Neutrophil (primary cell): ENCODE data around the gene HADH.

Experiments used
- H3K27ac ChIP-seq: fragments of 200-600 bp; sonication (generic); 2 replicates; pipeline ENCODE4 v1.5.1; 2016; ENCODE audit warnings: mild to moderate bottlenecking, moderate library complexity
- H3K27me3 ChIP-seq: fragments of 200-600 bp; sonication (generic); 2 replicates; pipeline ENCODE4 v1.6.0; 2016; ENCODE audit warnings: mild to moderate bottlenecking
- H3K36me3 ChIP-seq: fragments of 200-600 bp; sonication (generic); 2 replicates; pipeline ENCODE4 v1.5.1; 2017
- H3K4me1 ChIP-seq, 2 experiments: fragments of 200-600 bp in 1 of 2; sonication (generic) in 1 of 2; 1 replicate in 1 of 2; 2 replicates in 1 of 2; pipeline versions ENCODE4 v1.5.1 to v1.6.1; 2013 to 2016; ENCODE audit warnings: low read depth in 1 of 2, low read length in 1 of 2, mild to moderate bottlenecking in 1 of 2, moderate library complexity in 1 of 2; ENCODE audit not compliant: control insufficient read depth in 1 of 2, insufficient read depth in 1 of 2
- H3K4me3 ChIP-seq, 2 experiments: fragments of 200-600 bp in 1 of 2; sonication (generic) in 1 of 2; 1 replicate in 1 of 2; 2 replicates in 1 of 2; pipeline ENCODE4 v1.5.1; 2013 to 2016; ENCODE audit warnings: low read depth in 1 of 2, low read length in 1 of 2, mild to moderate bottlenecking in 1 of 2, moderate library complexity in 1 of 2
- H3K9me3 ChIP-seq: fragments of 200-600 bp; sonication (generic); 2 replicates; pipeline ENCODE4 v1.5.1; 2016
- TF ChIP-seq, protein P1 (sequence below): fragments of 200-600 bp; sonication (generic); IDR thresholded peaks from 2 replicates; pipeline ENCODE4 v1.5.1; 2016; ENCODE audit warnings: antibody characterized with exemption

Gene HADH

DNA sequence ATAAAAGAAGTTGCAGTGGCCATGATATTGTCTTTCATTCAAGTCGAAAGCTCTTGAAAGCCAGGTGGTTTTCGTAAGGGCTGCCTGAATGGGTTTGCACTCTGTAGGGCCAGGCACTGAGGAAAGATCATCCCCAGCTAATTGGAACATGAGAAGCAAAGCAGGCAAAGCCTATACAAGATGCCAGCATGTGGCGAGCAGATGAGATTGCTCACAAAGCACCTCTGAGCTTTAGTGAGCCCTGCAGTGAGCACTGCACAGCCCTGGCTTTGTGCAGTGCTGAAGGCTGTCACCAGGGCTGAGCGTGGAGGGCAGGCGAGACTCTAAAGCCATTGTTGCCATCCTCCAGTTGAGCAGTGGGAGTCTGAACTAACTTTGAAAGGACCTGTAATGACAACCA is 53.8 kb downstream of the HADH start:
- Histone ChIP-seq H3K4me3 (no peak overlapping the region), H3K27me3 (no peaks in the 10 kb centered on the region), H3K4me1 (no peaks in the 10 kb centered on the region), H3K36me3 (no peaks in the 10 kb centered on the region), H3K27ac (no peak overlapping the region), H3K9me3 (no peaks in the 10 kb centered on the region)
- TF ChIP-seq, protein P1, sequence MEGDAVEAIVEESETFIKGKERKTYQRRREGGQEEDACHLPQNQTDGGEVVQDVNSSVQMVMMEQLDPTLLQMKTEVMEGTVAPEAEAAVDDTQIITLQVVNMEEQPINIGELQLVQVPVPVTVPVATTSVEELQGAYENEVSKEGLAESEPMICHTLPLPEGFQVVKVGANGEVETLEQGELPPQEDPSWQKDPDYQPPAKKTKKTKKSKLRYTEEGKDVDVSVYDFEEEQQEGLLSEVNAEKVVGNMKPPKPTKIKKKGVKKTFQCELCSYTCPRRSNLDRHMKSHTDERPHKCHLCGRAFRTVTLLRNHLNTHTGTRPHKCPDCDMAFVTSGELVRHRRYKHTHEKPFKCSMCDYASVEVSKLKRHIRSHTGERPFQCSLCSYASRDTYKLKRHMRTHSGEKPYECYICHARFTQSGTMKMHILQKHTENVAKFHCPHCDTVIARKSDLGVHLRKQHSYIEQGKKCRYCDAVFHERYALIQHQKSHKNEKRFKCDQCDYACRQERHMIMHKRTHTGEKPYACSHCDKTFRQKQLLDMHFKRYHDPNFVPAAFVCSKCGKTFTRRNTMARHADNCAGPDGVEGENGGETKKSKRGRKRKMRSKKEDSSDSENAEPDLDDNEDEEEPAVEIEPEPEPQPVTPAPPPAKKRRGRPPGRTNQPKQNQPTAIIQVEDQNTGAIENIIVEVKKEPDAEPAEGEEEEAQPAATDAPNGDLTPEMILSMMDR: no peak

DNA sequence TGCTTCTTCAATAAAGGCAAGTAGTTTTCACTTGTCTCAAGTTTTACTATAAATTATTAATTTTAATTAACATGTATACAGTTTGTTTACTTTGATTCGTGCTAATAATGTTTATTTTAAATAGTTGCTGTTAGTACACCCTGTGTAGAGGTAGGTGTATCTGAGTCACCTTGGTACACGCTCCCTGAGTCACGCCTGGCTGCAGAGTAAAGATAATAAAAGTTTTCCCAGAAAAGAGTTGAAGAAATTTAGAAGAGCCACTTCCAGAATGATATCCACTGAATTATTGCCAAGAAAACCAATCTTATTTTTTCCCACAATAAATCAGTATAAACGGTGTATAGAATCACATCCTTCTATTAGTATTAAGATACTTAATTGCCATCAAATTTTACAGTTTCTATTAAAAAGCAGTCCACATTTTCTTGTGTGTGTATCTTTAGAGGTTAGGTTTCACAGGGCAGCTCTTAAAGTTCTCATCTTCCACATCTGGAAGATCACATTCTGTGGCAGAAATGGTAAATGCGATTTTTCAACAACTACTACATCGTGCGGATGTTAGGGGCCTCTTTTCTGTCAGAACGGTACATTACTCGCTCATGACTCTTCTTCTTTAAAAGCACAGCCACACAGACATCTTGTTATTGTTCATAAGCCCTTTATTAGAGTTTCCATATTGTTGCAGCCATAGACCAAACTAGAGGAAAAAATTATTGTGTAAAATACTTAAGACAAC is 55.4 kb downstream of the HADH start:
- TF ChIP-seq, protein P1: no peak
- Histone ChIP-seq H3K36me3 (no peaks in the 10 kb centered on the region), H3K4me3 (no peak overlapping the region), H3K9me3 (no peaks in the 10 kb centered on the region), H3K27ac (no peak overlapping the region), H3K4me1 (no peaks in the 10 kb centered on the region), H3K27me3 (no peaks in the 10 kb centered on the region)

DNA sequence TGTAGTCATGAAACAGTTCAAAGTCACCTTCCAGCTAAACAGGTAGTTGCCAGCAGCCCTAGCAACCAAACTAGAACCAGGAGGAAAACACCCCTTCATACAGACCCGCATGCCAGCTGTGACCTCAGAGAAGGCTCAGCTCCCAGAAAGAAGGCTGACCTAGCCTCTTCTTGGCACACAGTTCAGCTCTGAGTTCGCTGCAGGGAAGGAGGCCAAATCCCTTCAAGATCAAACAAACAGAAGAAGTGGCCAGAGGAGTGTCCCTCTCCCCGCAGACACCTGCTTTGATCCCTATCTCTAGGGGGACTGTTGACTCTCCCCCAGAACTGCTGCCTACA is 56.0 kb downstream of the HADH start:
- Histone ChIP-seq H3K9me3 (no peaks in the 10 kb centered on the region), H3K4me1 (no peaks in the 10 kb centered on the region), H3K36me3 (no peaks in the 10 kb centered on the region), H3K4me3 (no peak overlapping the region), H3K27me3 (no peaks in the 10 kb centered on the region), H3K27ac (no peak overlapping the region)
- TF ChIP-seq, protein P1: no peak

DNA sequence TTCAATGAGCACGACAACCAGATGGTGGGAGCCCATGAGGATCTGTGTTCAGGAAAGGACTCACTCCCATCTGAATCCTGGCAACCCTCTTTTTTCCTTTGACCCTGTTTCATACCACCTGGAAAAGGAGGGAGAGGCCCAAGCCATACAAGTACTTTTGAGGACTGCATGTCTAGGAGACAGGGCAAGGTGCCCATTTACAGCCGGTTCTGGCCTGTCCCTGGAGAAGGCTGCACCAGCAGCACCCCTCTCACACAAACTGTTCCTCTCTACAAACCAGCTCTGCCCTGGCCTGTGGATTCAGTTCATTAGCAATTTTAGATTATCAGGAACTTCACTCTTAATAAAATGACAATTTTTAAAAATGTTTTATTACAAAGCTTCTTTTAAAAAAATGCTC is 57.5 kb downstream of the HADH start:
- H3K27me3 ChIP-seq: no peaks in the 10 kb centered on the region
- no peaks in the 10 kb centered on the region for H3K4me1 ChIP-seq
- H3K9me3 ChIP-seq: no peaks in the 10 kb centered on the region
- no peaks in the 10 kb centered on the region for H3K36me3 ChIP-seq
- H3K27ac ChIP-seq: no peak overlapping the region
- TF ChIP-seq, protein P1: no peak
- no peak overlapping the region for H3K4me3 ChIP-seq

DNA sequence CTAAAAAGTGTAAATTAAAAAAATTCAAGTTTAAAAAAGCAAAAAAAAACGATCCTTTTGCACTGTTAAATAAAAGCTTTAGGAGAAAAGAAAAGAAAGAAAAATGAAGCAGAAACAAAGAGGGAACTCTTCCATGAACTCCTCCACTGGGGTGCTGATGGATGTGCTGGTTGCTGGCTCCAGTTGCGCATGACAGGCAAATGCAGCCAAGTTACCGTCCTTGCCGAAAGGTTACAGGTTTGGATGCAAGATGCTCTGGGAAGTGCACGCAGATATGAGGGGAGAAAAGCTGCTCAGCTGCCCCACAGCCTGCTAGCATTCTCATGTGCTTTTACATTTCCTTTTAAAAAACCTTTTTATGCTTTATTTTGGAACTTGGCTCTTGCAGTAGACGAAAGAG is 58.5 kb downstream of the HADH start:
- no peaks in the 10 kb centered on the region for H3K36me3 ChIP-seq

More for the DNA sequence above, 58.5 kb downstream of the HADH start:
- Histone ChIP-seq H3K27me3 (no peaks in the 10 kb centered on the region), H3K27ac (no peak overlapping the region), H3K4me1 (no peaks in the 10 kb centered on the region), H3K9me3 (no peaks in the 10 kb centered on the region), H3K4me3 (no peak overlapping the region)
- TF ChIP-seq, protein P1: no peak
